Progenitor cell of endocrine pancreas (in vitro differentiated cells): ENCODE results near the gene RGS7. TPM values are rescaled to one million over a fixed set of nuclear protein-coding genes. Genes with fewer than 3 reads are reported as not detected.
"Not testable (repeated sequence)": the region's sequence is repeated elsewhere in the genome, so short reads cannot be mapped to it uniquely, and the experiment has no call there.

ENCODE experiments used
- DNase-seq: peaks from one replicate; pipeline ENCODE4 v3.0.0; 2021; ENCODE audit warnings: low spot score; ENCODE audit not compliant: unreplicated experiment
- H3K27ac Mint-ChIP-seq: 2 replicates; pipeline ENCODE4 v1.8.0; 2021; ENCODE audit warnings: mild to moderate bottlenecking, moderate library complexity, mixed read lengths
- H3K27me3 Mint-ChIP-seq: 2 replicates; pipeline ENCODE4 v1.8.0; 2021; ENCODE audit warnings: mixed read lengths
- H3K36me3 Mint-ChIP-seq: 2 replicates; pipeline ENCODE4 v1.8.0; 2022; ENCODE audit warnings: mixed read lengths; ENCODE audit not compliant: insufficient read depth
- H3K4me1 Mint-ChIP-seq: 2 replicates; pipeline ENCODE4 v1.8.0; 2021; ENCODE audit warnings: low read depth, mixed read lengths
- H3K4me3 Mint-ChIP-seq: 2 replicates; pipeline ENCODE4 v1.8.0; 2021; ENCODE audit warnings: low read depth, mild to moderate bottlenecking, moderate library complexity, mixed read lengths
- H3K9me3 Mint-ChIP-seq: 2 replicates; pipeline ENCODE4 v1.8.0; 2021; ENCODE audit warnings: low read depth, mixed read lengths
- total RNA-seq: library from RNA; stranded (reverse); gene quantifications from 2 replicates; pipeline ENCODE4 v1.2.1, GENCODE V29; 2021
- TF ChIP-seq, protein P1 (sequence below): fragments of 200-600 bp; sonication (generic); IDR thresholded peaks from one replicate; pipeline ENCODE4 v1.5.0; 2021; ENCODE audit warnings: antibody characterized with exemption, mild to moderate bottlenecking; ENCODE audit not compliant: unreplicated experiment

The RGS7 gene
- total RNA-seq, 1 donor from 2014 or later, result 2.4 TPM

DNA sequence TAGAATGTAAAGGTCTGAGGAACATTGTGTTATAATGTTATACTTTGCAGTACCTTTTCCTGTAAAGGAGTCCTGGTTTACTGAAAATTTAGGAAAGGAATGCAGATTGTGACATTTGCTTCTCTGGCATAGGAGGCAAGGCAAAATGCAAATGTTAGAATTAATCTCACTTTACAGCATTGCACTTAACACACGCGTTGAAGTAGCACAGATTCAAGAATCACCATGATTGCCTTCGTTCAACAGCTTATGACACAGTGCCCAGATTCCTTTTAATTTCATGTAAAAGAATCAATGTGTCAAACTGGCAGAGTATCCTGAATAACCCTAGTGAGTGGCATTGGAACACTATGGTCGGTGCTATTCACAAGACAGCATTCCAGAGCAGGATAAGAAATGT, 47.4 kb downstream of the RGS7 start:
- Mint-ChIP-seq H3K9me3 (peaks cover 2% of the 10 kb centered on the region), H3K27ac (no peak overlapping the region), H3K27me3 (no peaks in the 10 kb centered on the region), H3K4me3 (no peak overlapping the region), H3K36me3 (no peaks in the 10 kb centered on the region), H3K4me1 (no peaks in the 10 kb centered on the region)
- no peak for DNase-seq
- TF ChIP-seq, protein P1, sequence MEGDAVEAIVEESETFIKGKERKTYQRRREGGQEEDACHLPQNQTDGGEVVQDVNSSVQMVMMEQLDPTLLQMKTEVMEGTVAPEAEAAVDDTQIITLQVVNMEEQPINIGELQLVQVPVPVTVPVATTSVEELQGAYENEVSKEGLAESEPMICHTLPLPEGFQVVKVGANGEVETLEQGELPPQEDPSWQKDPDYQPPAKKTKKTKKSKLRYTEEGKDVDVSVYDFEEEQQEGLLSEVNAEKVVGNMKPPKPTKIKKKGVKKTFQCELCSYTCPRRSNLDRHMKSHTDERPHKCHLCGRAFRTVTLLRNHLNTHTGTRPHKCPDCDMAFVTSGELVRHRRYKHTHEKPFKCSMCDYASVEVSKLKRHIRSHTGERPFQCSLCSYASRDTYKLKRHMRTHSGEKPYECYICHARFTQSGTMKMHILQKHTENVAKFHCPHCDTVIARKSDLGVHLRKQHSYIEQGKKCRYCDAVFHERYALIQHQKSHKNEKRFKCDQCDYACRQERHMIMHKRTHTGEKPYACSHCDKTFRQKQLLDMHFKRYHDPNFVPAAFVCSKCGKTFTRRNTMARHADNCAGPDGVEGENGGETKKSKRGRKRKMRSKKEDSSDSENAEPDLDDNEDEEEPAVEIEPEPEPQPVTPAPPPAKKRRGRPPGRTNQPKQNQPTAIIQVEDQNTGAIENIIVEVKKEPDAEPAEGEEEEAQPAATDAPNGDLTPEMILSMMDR, result no peak

DNA sequence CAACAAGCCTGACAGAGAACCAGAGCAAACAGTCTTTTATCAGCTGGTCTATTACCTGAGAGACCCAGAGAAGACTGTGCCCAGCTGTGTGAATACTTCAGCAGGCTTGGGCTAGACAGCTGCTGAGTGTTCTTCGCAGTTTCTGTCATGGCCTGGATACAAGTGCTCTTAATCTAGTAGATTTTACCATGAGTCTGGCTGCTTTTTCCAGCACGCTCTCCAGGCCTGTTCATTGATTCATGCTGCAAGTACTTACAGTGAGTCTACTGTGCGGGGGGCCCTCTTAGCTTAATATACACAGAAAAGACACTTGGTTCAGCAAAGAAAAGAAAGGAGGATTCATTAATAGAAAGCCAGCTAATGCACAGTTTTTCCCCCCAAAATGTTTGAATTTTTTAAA, 48.5 kb downstream of the RGS7 start:
- H3K4me1 Mint-ChIP-seq, result no peaks in the 10 kb centered on the region
- no peaks in the 10 kb centered on the region for H3K27me3 Mint-ChIP-seq
- peaks cover 10% of the 10 kb centered on the region for H3K9me3 Mint-ChIP-seq
- peaks cover 3% of the 10 kb centered on the region for H3K36me3 Mint-ChIP-seq
- DNase-seq, result no peak
- no peak overlapping the region for H3K27ac Mint-ChIP-seq
- no peak overlapping the region for H3K4me3 Mint-ChIP-seq
- TF ChIP-seq, protein P1, result no peak

- Mint-ChIP-seq H3K27ac (no peak overlapping the region), H3K9me3 (peaks cover 14% of the 10 kb centered on the region), H3K4me1 (no peaks in the 10 kb centered on the region), H3K4me3 (no peak overlapping the region), H3K36me3 (peaks cover 3% of the 10 kb centered on the region), H3K27me3 (no peaks in the 10 kb centered on the region)
- DNase-seq, result no peak
- TF ChIP-seq, protein P1, result no peak
Observed at GRCh38 chr1:241308011-241308410, 49.0 kb downstream of the RGS7 start.

DNA sequence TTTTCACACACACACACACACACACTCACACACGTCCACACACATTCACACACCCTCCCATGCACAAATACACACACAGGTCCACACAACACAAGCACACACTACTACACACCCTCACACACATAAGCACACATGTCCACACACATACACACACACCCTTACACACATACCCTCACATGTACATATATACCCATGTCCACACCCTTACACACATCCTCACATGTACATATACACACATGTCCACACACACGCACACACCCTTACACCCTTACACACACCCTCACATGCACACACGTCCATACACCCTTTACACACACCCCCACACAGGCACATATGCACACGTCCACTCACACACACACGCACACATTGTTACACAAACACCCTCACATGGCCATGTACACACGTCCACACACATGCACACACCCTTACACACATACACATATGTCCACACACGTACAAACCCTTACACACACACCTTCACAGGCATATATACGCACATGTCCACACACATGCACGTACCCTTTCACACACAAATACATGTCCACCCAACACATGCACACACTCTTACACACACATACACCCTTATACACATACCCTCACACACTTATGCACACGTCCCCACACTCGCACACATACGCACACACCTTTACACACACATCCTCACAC, 50.7 kb downstream of the RGS7 start:
- DNase-seq, result no peak
- TF ChIP-seq, protein P1, result no peak
- Mint-ChIP-seq H3K9me3 (peaks cover 17% of the 10 kb centered on the region), H3K4me3 (no peak overlapping the region), H3K4me1 (no peaks in the 10 kb centered on the region), H3K27me3 (no peaks in the 10 kb centered on the region), H3K27ac (no peak overlapping the region), H3K36me3 (peaks cover 3% of the 10 kb centered on the region)

- H3K27ac Mint-ChIP-seq, H3K4me3 Mint-ChIP-seq, DNase-seq, H3K36me3 Mint-ChIP-seq, H3K27me3 Mint-ChIP-seq, H3K4me1 Mint-ChIP-seq: not testable (repeated sequence)
- peaks cover 17% of the 10 kb centered on the region for H3K9me3 Mint-ChIP-seq
Observed at GRCh38 chr1:241302024-241302423, 55.0 kb downstream of the RGS7 start.

GRCh38 chr1:241299347-241299746, 57.7 kb downstream of the RGS7 start:
- H3K4me1 Mint-ChIP-seq, result no peaks in the 10 kb centered on the region
- TF ChIP-seq, protein P1, result no peak
- H3K27ac Mint-ChIP-seq, result no peak overlapping the region
- H3K9me3 Mint-ChIP-seq, result peaks cover 12% of the 10 kb centered on the region
- H3K4me3 Mint-ChIP-seq, result no peak overlapping the region
- peaks cover 1% of the 10 kb centered on the region for H3K36me3 Mint-ChIP-seq
- no peak for DNase-seq
- H3K27me3 Mint-ChIP-seq, result no peaks in the 10 kb centered on the region
